ENCODE data around the gene TFDP1.

TFDP1 gene

GRCh38 chr13:113666329-113666670 lies 81.7 kb downstream of the TFDP1 start:
- H3K23ac ChIP-seq (ENCODE audit: low read depth, low read length, poor library complexity) = peak overlapping the region; percentile 66
- H4K8ac ChIP-seq (ENCODE audit: low read depth, low read length) = no peak overlapping the region
- H3K9ac ChIP-seq (ENCODE audit: low read depth, low read length, poor library complexity) = no peak overlapping the region
- H3K4me2 ChIP-seq (ENCODE audit: insufficient read depth, low read length, poor library complexity, severe bottlenecking) = no peak overlapping the region
- H2AK5ac ChIP-seq (ENCODE audit: low read depth, low read length) = no peak overlapping the region
- peaks cover 0 to 4% of the 10 kb centered on the region in 2 donors for H3K9me3 ChIP-seq (replicated peaks in 1 of 2; ENCODE audit: control insufficient read depth in 2 of 2, insufficient read depth in 1 of 2, low read depth in 1 of 2, low read length in 2 of 2)
- WGBS, 2 donors (ENCODE audit: extremely low coverage in 2 of 2, insufficient read length in 2 of 2, insufficient replicate concordance in 1 of 2) = no CpG with 5 or more reads among the region's 2 CpGs
- H2BK5ac ChIP-seq (ENCODE audit: low read length) = peak overlapping the region; percentile 17
- no peak for DNase-seq (ENCODE audit: low spot score)
- H3K27ac ChIP-seq (replicated peaks; ENCODE audit: low read length) = no peak overlapping the region
- H2BK15ac ChIP-seq (ENCODE audit: low read length) = peak overlapping the region; percentile 72
- H2BK120ac ChIP-seq (ENCODE audit: low read depth, low read length) = no peak overlapping the region
- H4K91ac ChIP-seq (ENCODE audit: low read depth, low read length, poor library complexity) = no peak overlapping the region
- H3K79me1 ChIP-seq (ENCODE audit: low read depth, low read length) = peaks cover 8% of the 10 kb centered on the region
- H3K36me3 ChIP-seq (replicated peaks in 1 of 2; ENCODE audit: control insufficient read depth in 2 of 2, insufficient read depth in 2 of 2, low read length in 2 of 2) = no peaks in the 10 kb centered on the region
- peaks cover 0 to 4% of the 10 kb centered on the region in 2 donors for H3K4me1 ChIP-seq (ENCODE audit: control insufficient read depth in 2 of 2, insufficient read depth in 1 of 2, low read depth in 1 of 2, low read length in 2 of 2)
- H3K4ac ChIP-seq (ENCODE audit: low read length) = no peak overlapping the region
- no peak overlapping the region for H3K18ac ChIP-seq (ENCODE audit: low read length)
- H3K27me3 ChIP-seq (ENCODE audit: control insufficient read depth in 3 of 3, insufficient read depth in 3 of 3, low read depth in 1 of 3, low read length in 3 of 3) = peaks cover 0 to 6% (median 4%) of the 10 kb centered on the region in 3 experiments
- H3K14ac ChIP-seq (ENCODE audit: low read length) = no peak overlapping the region
- peak overlapping the region in 1 of 2 donors; percentile 49 for H3K4me3 ChIP-seq (ENCODE audit: low read length in 2 of 2)
- no peak overlapping the region for H2AFZ ChIP-seq (ENCODE audit: low read length)
- no peak overlapping the region for H2BK12ac ChIP-seq (ENCODE audit: low read length)

- H4K8ac ChIP-seq (ENCODE audit: low read depth, low read length) = no peak within 1 kb of the TSS
- H3K79me1 ChIP-seq (ENCODE audit: low read depth, low read length) = peaks cover 15% of the 10 kb centered on the region
- H3K27me3 ChIP-seq (ENCODE audit: control insufficient read depth in 3 of 3, insufficient read depth in 3 of 3, low read depth in 1 of 3, low read length in 3 of 3) = peaks cover 0 to 6% (median 4%) of the 10 kb centered on the region in 3 experiments
- H3K27ac ChIP-seq (replicated peaks; ENCODE audit: low read length) = no peak within 1 kb of the TSS
- no peak within 1 kb of the TSS for H2AK5ac ChIP-seq (ENCODE audit: low read depth, low read length)
- no peak within 1 kb of the TSS for H3K4me2 ChIP-seq (ENCODE audit: insufficient read depth, low read length, poor library complexity, severe bottlenecking)
- H2BK120ac ChIP-seq (ENCODE audit: low read depth, low read length) = no peak within 1 kb of the TSS
- peak within 1 kb of the TSS; percentile 72 for H2BK15ac ChIP-seq (ENCODE audit: low read length)
- H4K91ac ChIP-seq (ENCODE audit: low read depth, low read length, poor library complexity) = no peak within 1 kb of the TSS
- H3K14ac ChIP-seq (ENCODE audit: low read length) = peak within 1 kb of the TSS; percentile 32
- peak within 1 kb of the TSS; percentile 56 for H3K9ac ChIP-seq (ENCODE audit: low read depth, low read length, poor library complexity)
- H3K4me1 ChIP-seq (ENCODE audit: control insufficient read depth in 2 of 2, insufficient read depth in 1 of 2, low read depth in 1 of 2, low read length in 2 of 2) = peaks cover 0 to 4% of the 10 kb centered on the region in 2 donors
- H2AFZ ChIP-seq (ENCODE audit: low read length) = peak within 1 kb of the TSS; percentile 60
- no CpG with 5 or more reads among the region's 32 CpGs for WGBS, 2 donors (ENCODE audit: extremely low coverage in 2 of 2, insufficient read length in 2 of 2, insufficient replicate concordance in 1 of 2)
- peak within 1 kb of the TSS; percentile 41 for H3K4ac ChIP-seq (ENCODE audit: low read length)
- no peak for DNase-seq (ENCODE audit: low spot score)
- peak within 1 kb of the TSS; percentile 71 for H2BK5ac ChIP-seq (ENCODE audit: low read length)
- H3K23ac ChIP-seq (ENCODE audit: low read depth, low read length, poor library complexity) = peak within 1 kb of the TSS; percentile 66
- H2BK12ac ChIP-seq (ENCODE audit: low read length) = peak within 1 kb of the TSS; percentile 14
- H3K36me3 ChIP-seq (replicated peaks in 1 of 2; ENCODE audit: control insufficient read depth in 2 of 2, insufficient read depth in 2 of 2, low read length in 2 of 2) = no peaks in the 10 kb centered on the region
- peaks cover 0 to 5% of the 10 kb centered on the region in 2 donors for H3K9me3 ChIP-seq (replicated peaks in 1 of 2; ENCODE audit: control insufficient read depth in 2 of 2, insufficient read depth in 1 of 2, low read depth in 1 of 2, low read length in 2 of 2)
- peak within 1 kb of the TSS in 1 of 2 donors; percentile 49 for H3K4me3 ChIP-seq (ENCODE audit: low read length in 2 of 2)
- H3K18ac ChIP-seq (ENCODE audit: low read length) = peak within 1 kb of the TSS; percentile 67
Observed at GRCh38 chr13:113666951-113667701, 82.6 kb downstream of the TFDP1 start, which contains the start of gene GRK1. Gene GRK1 (plus strand): TSS chr13:113667219. CDS start chr13:113667387, 168 bp downstream.

GRCh38 chr13:113667771-113668490 lies 83.4 kb downstream of the TFDP1 start:
- H4K8ac ChIP-seq (ENCODE audit: low read depth, low read length) = no peak overlapping the region
- H3K18ac ChIP-seq (ENCODE audit: low read length) = peak overlapping the region; percentile 49
- H3K4ac ChIP-seq (ENCODE audit: low read length) = no peak overlapping the region
- peaks cover 0 to 6% (median 4%) of the 10 kb centered on the region in 3 experiments for H3K27me3 ChIP-seq (ENCODE audit: control insufficient read depth in 3 of 3, insufficient read depth in 3 of 3, low read depth in 1 of 3, low read length in 3 of 3)
- H3K4me1 ChIP-seq (ENCODE audit: control insufficient read depth in 2 of 2, insufficient read depth in 1 of 2, low read depth in 1 of 2, low read length in 2 of 2) = peaks cover 1 to 4% of the 10 kb centered on the region in 2 donors
- H3K36me3 ChIP-seq (replicated peaks in 1 of 2; ENCODE audit: control insufficient read depth in 2 of 2, insufficient read depth in 2 of 2, low read length in 2 of 2) = no peaks in the 10 kb centered on the region
- no CpG with 5 or more reads among the region's 29 CpGs for WGBS, 2 donors (ENCODE audit: extremely low coverage in 2 of 2, insufficient read length in 2 of 2, insufficient replicate concordance in 1 of 2)
- H2AFZ ChIP-seq (ENCODE audit: low read length) = peak overlapping the region; percentile 29
- H2BK120ac ChIP-seq (ENCODE audit: low read depth, low read length) = no peak overlapping the region
- H3K23ac ChIP-seq (ENCODE audit: low read depth, low read length, poor library complexity) = peak overlapping the region; percentile 22
- no peak overlapping the region for H2AK5ac ChIP-seq (ENCODE audit: low read depth, low read length)
- peak overlapping the region; percentile 14 for H2BK12ac ChIP-seq (ENCODE audit: low read length)
- no peak for DNase-seq (ENCODE audit: low spot score)
- no peak overlapping the region for H2BK15ac ChIP-seq (ENCODE audit: low read length)
- peak overlapping the region; percentile 71 for H2BK5ac ChIP-seq (ENCODE audit: low read length)
- no peak overlapping the region for H4K91ac ChIP-seq (ENCODE audit: low read depth, low read length, poor library complexity)
- no peak overlapping the region for H3K27ac ChIP-seq (replicated peaks; ENCODE audit: low read length)
- H3K14ac ChIP-seq (ENCODE audit: low read length) = peak overlapping the region; percentile 42
- H3K4me2 ChIP-seq (ENCODE audit: insufficient read depth, low read length, poor library complexity, severe bottlenecking) = no peak overlapping the region
- H3K4me3 ChIP-seq (ENCODE audit: low read length in 2 of 2) = no peak overlapping the region
- peaks cover 0 to 8% of the 10 kb centered on the region in 2 donors for H3K9me3 ChIP-seq (replicated peaks in 1 of 2; ENCODE audit: control insufficient read depth in 2 of 2, insufficient read depth in 1 of 2, low read depth in 1 of 2, low read length in 2 of 2)
- no peak overlapping the region for H3K9ac ChIP-seq (ENCODE audit: low read depth, low read length, poor library complexity)
- H3K79me1 ChIP-seq (ENCODE audit: low read depth, low read length) = peaks cover 17% of the 10 kb centered on the region

- Histone ChIP-seq H3K4me2 (ENCODE audit: insufficient read depth, low read length, poor library complexity, severe bottlenecking) (no peak overlapping the region), H2BK12ac (ENCODE audit: low read length) (no peak overlapping the region), H3K4me3 (ENCODE audit: low read length in 2 of 2) (no peak overlapping the region), H4K91ac (ENCODE audit: low read depth, low read length, poor library complexity) (no peak overlapping the region), H3K36me3 (replicated peaks in 1 of 2; ENCODE audit: control insufficient read depth in 2 of 2, insufficient read depth in 2 of 2, low read length in 2 of 2) (no peaks in the 10 kb centered on the region), H3K27ac (replicated peaks; ENCODE audit: low read length) (no peak overlapping the region), H2BK120ac (ENCODE audit: low read depth, low read length) (no peak overlapping the region), H2BK15ac (ENCODE audit: low read length) (no peak overlapping the region), H2AK5ac (ENCODE audit: low read depth, low read length) (no peak overlapping the region), H2BK5ac (ENCODE audit: low read length) (peak overlapping the region; percentile 71), H3K79me1 (ENCODE audit: low read depth, low read length) (peaks cover 17% of the 10 kb centered on the region), H3K4me1 (ENCODE audit: control insufficient read depth in 2 of 2, insufficient read depth in 1 of 2, low read depth in 1 of 2, low read length in 2 of 2) (peaks cover 1 to 4% of the 10 kb centered on the region in 2 donors), H4K8ac (ENCODE audit: low read depth, low read length) (no peak overlapping the region), H3K9ac (ENCODE audit: low read depth, low read length, poor library complexity) (no peak overlapping the region), H3K9me3 (replicated peaks in 1 of 2; ENCODE audit: control insufficient read depth in 2 of 2, insufficient read depth in 1 of 2, low read depth in 1 of 2, low read length in 2 of 2) (peaks cover 0 to 8% of the 10 kb centered on the region in 2 donors), H2AFZ (ENCODE audit: low read length) (peak overlapping the region; percentile 29), H3K18ac (ENCODE audit: low read length) (peak overlapping the region; percentile 48), H3K4ac (ENCODE audit: low read length) (no peak overlapping the region), H3K23ac (ENCODE audit: low read depth, low read length, poor library complexity) (no peak overlapping the region), H3K14ac (ENCODE audit: low read length) (peak overlapping the region; percentile 42), H3K27me3 (ENCODE audit: control insufficient read depth in 3 of 3, insufficient read depth in 3 of 3, low read depth in 1 of 3, low read length in 3 of 3) (peaks cover 0 to 4% (median 4%) of the 10 kb centered on the region in 3 experiments)
- WGBS, 2 donors (ENCODE audit: extremely low coverage in 2 of 2, insufficient read length in 2 of 2, insufficient replicate concordance in 1 of 2) = no CpG with 5 or more reads among the region's 24 CpGs
- DNase-seq (ENCODE audit: low spot score) = no peak
Observed at GRCh38 chr13:113668491-113668971, 84.0 kb downstream of the TFDP1 start.

Measured in neuronal stem cell (in vitro differentiated cells).